A549 (cell line): ENCODE results near the gene SMARCB1.

ENCODE experiments used
- CBX2 ChIP-seq: fragments of 200-600 bp; sonication (generic); IDR thresholded peaks from 2 replicates; pipeline ENCODE4 v1.6.1; 2016; ENCODE audit warnings: low read depth, mild to moderate bottlenecking, borderline replicate concordance
- CEBPB ChIP-seq, 2 experiments: fragments of >200 bp in 1 of 2; sonication (Bioruptor Twin) in 1 of 2; formaldehyde crosslinking in 1 of 2; IDR thresholded peaks; 2 replicates each; pipeline ENCODE4 v1.6.1; 2012 to 2016
- CHD2 ChIP-seq: fragments of 150-350 bp; IDR thresholded peaks from 2 replicates; pipeline ENCODE4 v1.6.1; 2014; ENCODE audit warnings: low read length; ENCODE audit not compliant: partially characterized antibody
- JUN ChIP-seq, 2 experiments: fragments of >200 bp; sonication (Bioruptor Twin); formaldehyde crosslinking; IDR thresholded peaks; 2 replicates in 1 of 2; 3 replicates in 1 of 2; pipeline ENCODE4 v1.6.1; 2016 to 2017
- JUNB ChIP-seq: fragments of >200 bp; sonication (Bioruptor Twin); formaldehyde crosslinking; IDR thresholded peaks from 2 replicates; pipeline ENCODE4 v1.6.1; 2016
- MYC ChIP-seq: IDR thresholded peaks from 2 replicates; pipeline ENCODE4 v1.6.1; 2012; ENCODE audit warnings: mild to moderate bottlenecking, inconsistent platforms, low read length, improper control_type of control experiment, borderline replicate concordance
- NFE2L2 ChIP-seq: fragments of 150-350 bp; conservative IDR thresholded peaks from 2 replicates; pipeline ENCODE4 v1.6.1; 2014; ENCODE audit warnings: low read length
- POLR2A ChIP-seq: IDR thresholded peaks from 2 replicates; pipeline ENCODE4 v1.6.1; 2012; ENCODE audit warnings: mild to moderate bottlenecking, low read length
- TF ChIP-seq, protein P1 (sequence below): fragments of >200 bp; sonication (Bioruptor Twin); formaldehyde crosslinking; IDR thresholded peaks from 3 replicates; pipeline ENCODE4 v1.6.1; 2016
- TF ChIP-seq, protein P2 (sequence below): fragments of >200 bp; sonication (Bioruptor Twin); formaldehyde crosslinking; IDR thresholded peaks from 3 replicates; pipeline ENCODE4 v1.5.1; 2016

DNA sequence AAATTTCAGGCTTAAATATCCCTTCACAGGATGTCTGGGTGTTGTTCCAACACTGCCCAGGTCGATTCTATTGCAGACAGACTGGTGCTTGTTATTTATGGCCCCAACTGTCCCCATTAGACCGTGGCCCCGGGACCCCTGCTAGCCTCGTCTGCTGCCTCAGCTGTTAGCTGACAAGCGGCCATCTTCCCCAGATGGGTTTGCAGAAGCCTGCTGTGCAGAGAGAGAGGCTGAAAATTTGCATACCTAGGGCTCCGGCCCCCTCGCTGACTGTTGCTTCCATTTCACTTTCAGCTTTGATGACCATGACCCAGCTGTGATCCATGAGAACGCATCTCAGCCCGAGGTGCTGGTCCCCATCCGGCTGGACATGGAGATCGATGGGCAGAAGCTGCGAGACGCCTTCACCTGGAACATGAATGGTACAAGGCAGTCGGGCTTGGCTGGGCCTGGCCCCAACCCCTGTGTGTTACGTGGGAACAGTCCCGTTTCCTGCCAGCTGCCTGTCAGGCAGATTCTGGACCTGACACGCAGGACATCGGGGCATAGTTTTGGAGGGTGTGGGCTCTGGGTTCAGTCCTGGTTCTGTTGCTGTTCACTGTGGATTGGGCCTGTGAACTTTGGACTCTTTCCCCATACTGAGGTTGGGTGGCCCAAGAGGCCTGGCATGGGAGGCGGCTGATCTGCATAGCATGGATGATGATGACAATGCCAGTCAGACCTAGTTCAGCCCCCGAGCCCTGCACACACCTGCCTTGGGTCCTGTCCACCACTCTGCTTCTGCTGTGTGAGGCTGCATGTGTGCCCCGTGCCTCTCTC, 16.4 kb downstream of the SMARCB1 start:
- TF ChIP-seq POLR2A (no peak), JUNB (no peak), JUN (IDR thresholded peaks at IDR 0.05) (no peak), MYC (no peak), CBX2 (no peak), NFE2L2 (no peak), CHD2 (no peak), CEBPB (IDR thresholded peaks at IDR 0.05) (no peak)
- TF ChIP-seq, protein P1, sequence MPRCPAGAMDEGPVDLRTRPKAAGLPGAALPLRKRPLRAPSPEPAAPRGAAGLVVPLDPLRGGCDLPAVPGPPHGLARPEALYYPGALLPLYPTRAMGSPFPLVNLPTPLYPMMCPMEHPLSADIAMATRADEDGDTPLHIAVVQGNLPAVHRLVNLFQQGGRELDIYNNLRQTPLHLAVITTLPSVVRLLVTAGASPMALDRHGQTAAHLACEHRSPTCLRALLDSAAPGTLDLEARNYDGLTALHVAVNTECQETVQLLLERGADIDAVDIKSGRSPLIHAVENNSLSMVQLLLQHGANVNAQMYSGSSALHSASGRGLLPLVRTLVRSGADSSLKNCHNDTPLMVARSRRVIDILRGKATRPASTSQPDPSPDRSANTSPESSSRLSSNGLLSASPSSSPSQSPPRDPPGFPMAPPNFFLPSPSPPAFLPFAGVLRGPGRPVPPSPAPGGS: no peak
- TF ChIP-seq, protein P2, sequence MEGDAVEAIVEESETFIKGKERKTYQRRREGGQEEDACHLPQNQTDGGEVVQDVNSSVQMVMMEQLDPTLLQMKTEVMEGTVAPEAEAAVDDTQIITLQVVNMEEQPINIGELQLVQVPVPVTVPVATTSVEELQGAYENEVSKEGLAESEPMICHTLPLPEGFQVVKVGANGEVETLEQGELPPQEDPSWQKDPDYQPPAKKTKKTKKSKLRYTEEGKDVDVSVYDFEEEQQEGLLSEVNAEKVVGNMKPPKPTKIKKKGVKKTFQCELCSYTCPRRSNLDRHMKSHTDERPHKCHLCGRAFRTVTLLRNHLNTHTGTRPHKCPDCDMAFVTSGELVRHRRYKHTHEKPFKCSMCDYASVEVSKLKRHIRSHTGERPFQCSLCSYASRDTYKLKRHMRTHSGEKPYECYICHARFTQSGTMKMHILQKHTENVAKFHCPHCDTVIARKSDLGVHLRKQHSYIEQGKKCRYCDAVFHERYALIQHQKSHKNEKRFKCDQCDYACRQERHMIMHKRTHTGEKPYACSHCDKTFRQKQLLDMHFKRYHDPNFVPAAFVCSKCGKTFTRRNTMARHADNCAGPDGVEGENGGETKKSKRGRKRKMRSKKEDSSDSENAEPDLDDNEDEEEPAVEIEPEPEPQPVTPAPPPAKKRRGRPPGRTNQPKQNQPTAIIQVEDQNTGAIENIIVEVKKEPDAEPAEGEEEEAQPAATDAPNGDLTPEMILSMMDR: no peak
